Colonic mucosa (tissue), 4 donors: ENCODE results near the gene HMG20A. TPM values are rescaled to one million over a fixed set of nuclear protein-coding genes. Genes with fewer than 3 reads are reported as not detected.

ENCODE experiments used
- DNase-seq: peaks from one replicate; pipeline ENCODE4 v3.0.0-alpha.2; 2020
- H3K27ac ChIP-seq: fragments of 200-600 bp; one replicate; pipeline ENCODE4 v1.8.0; 2021
- H3K27me3 ChIP-seq: fragments of 200-600 bp; one replicate; pipeline ENCODE4 v1.8.0; 2021
- H3K36me3 ChIP-seq: fragments of 200-600 bp; one replicate; pipeline ENCODE4 v1.8.0; 2021
- H3K4me1 ChIP-seq: fragments of 200-600 bp; one replicate; pipeline ENCODE4 v1.8.0; 2021; ENCODE audit warnings: mild to moderate bottlenecking
- H3K4me3 ChIP-seq: fragments of 200-600 bp; one replicate; pipeline ENCODE4 v1.8.0; 2021
- H3K9ac ChIP-seq, 2 donors: one replicate each; pipeline ENCODE4 v1.7.0; 2013; ENCODE audit warnings: control low read depth in 2 of 2, low read depth in 2 of 2, low read length in 2 of 2
- H3K9me3 ChIP-seq: fragments of 200-600 bp; one replicate; pipeline ENCODE4 v1.8.0; 2021
- intact Hi-C: fragments of 100-400 bp; cut with DNase I; formaldehyde crosslinking; loops from one replicate; pipeline ENCODE4 v1.14.1; 2022
- total RNA-seq, 2 donors: library from RNA; stranded (reverse); fragmentation: NEBNext Ultra II Directional in 1 of 2; extraction: Animal tissue kit (Norgen Biotek cat#: 25700) in 1 of 2; gene quantifications; one replicate each; pipeline ENCODE4 v1.2.1, GENCODE V29; 2021
- TF ChIP-seq, protein P1 (sequence below): fragments of 200-600 bp; IDR thresholded peaks from one replicate; pipeline ENCODE4 v1.8.0; 2022; ENCODE audit warnings: antibody characterized with exemption, mild to moderate bottlenecking
- donor health status: healthy.
- donor health status: DM: no; HTN: no; CAD: no.
- donor health status: DM: no; HTN: no; CAD: no.

Gene HMG20A
- total RNA-seq, 2 donors from 2014 or later, result 32.9 to 37.1 TPM

DNA sequence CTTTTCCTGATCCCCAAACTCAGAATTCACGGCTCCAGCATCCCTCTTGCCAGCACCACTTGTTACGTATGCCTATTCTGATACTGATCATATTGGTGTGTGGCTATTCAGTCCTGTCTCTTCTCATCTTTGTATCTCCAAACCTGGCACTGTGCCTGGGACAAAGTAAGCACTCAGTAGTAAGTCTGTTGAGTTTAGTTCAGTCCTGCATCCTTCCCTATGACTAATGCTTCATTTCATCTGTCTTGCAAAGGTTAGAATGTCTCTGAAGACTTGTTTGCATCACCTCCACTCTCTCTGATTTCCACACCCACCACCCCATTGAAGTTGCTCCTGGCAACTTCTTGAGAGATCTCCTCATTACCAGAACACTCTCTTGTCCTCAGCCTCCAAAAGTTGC lies 80.3 kb downstream of the HMG20A start:
- Histone ChIP-seq H3K27me3 (no peaks in the 10 kb centered on the region), H3K4me1 (no peaks in the 10 kb centered on the region), H3K36me3 (no peaks in the 10 kb centered on the region), H3K9ac (no peak overlapping the region), H3K4me3 (no peak overlapping the region), H3K27ac (no peak overlapping the region), H3K9me3 (no peaks in the 10 kb centered on the region)
- TF ChIP-seq, protein P1, sequence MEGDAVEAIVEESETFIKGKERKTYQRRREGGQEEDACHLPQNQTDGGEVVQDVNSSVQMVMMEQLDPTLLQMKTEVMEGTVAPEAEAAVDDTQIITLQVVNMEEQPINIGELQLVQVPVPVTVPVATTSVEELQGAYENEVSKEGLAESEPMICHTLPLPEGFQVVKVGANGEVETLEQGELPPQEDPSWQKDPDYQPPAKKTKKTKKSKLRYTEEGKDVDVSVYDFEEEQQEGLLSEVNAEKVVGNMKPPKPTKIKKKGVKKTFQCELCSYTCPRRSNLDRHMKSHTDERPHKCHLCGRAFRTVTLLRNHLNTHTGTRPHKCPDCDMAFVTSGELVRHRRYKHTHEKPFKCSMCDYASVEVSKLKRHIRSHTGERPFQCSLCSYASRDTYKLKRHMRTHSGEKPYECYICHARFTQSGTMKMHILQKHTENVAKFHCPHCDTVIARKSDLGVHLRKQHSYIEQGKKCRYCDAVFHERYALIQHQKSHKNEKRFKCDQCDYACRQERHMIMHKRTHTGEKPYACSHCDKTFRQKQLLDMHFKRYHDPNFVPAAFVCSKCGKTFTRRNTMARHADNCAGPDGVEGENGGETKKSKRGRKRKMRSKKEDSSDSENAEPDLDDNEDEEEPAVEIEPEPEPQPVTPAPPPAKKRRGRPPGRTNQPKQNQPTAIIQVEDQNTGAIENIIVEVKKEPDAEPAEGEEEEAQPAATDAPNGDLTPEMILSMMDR, result no peak
- DNase-seq, result no peak
- intact Hi-C loops, result no loop called here

DNA sequence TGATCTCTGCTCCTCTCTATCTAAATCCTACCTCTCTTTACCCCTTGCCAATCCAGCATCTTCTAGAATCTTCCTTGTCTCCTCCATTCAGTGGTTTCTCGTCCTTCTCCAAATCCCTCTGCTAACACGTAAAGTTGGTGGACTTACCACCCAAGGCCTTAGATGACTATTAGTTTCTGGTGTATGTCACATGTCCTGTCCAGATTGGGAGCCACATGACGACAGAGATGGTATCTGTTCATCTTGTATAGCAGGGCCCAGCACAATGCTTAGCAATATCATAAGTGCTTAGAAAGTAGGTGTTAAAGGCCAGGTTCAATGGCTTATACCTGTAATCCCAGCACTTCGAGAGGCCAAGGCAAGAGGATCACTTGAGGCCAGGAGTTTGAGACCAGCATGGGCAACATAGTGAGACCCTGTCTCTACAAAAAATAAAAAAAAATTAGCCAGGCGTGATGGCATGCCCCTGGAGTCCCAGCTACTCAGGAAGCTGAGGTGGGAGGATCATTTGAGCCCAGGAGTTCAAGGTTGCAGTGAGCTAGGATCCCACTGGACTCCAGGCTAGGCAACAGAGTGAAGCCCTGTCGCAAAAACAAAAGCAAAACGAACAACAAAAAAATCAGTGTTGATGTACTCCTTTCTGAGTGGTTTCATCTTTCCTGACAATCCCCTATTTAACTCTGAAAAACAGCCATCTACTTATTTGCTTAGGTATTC lies 81.8 kb downstream of the HMG20A start:
- Histone ChIP-seq H3K9me3 (no peaks in the 10 kb centered on the region), H3K36me3 (no peaks in the 10 kb centered on the region), H3K27me3 (no peaks in the 10 kb centered on the region), H3K9ac (no peak overlapping the region), H3K4me1 (peaks cover 9% of the 10 kb centered on the region), H3K4me3 (no peak overlapping the region), H3K27ac (no peak overlapping the region)
- intact Hi-C loops, result no loop called here
- TF ChIP-seq, protein P1, result no peak
- DNase-seq, result no peak

DNA sequence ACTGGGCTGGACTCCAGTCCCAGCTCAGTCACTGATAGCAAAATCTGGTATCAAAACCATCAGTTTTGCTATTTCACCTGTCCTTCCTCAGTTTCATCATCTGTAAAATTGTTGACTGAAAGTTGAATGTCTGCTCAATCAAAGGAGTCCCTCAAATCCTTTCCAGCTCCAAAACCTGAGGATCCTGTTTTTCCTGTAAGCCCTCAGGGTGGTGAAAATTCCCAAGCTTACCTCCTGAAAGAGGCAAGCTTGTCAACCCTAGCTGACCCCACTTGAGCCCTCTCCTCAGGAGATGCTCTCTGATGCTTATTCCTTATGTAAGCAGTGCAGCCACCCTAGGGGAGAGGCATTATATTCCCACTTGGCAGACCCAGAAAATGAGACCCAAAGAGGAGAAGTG lies 82.6 kb downstream of the HMG20A start:
- Histone ChIP-seq H3K9me3 (no peaks in the 10 kb centered on the region), H3K27ac (no peak overlapping the region), H3K9ac (no peak overlapping the region), H3K36me3 (no peaks in the 10 kb centered on the region), H3K27me3 (no peaks in the 10 kb centered on the region), H3K4me3 (no peak overlapping the region), H3K4me1 (peaks cover 15% of the 10 kb centered on the region)
- TF ChIP-seq, protein P1, result no peak
- intact Hi-C loops, result no loop called here
- no peak for DNase-seq

DNA sequence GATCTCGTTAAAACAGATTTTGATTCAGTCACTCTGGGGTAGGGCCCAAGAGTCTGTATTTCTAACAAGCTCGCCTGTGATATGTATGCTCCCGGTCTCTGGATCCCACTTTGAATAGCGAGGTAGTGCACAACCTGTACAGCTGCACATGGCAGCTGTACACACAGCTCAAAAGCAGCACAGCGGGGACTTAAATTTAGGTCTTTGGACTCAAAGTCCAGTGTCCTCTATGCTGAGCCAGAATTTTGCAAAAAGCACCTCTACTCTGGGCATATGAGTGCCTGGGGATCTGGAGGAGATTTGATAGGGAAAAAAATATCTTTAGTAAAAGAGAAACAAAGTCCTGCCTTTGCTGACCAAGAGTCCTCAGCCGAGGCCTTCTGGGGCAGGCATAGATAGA lies 83.1 kb downstream of the HMG20A start:
- TF ChIP-seq, protein P1, result no peak
- H3K27me3 ChIP-seq, result no peaks in the 10 kb centered on the region
- H3K9ac ChIP-seq, result no peak overlapping the region
- no peaks in the 10 kb centered on the region for H3K9me3 ChIP-seq
- no peak overlapping the region for H3K27ac ChIP-seq
- intact Hi-C loops, result no loop called here
- no peak overlapping the region for H3K4me3 ChIP-seq
- no peaks in the 10 kb centered on the region for H3K36me3 ChIP-seq
- DNase-seq, result no peak
- peaks cover 15% of the 10 kb centered on the region for H3K4me1 ChIP-seq

DNA sequence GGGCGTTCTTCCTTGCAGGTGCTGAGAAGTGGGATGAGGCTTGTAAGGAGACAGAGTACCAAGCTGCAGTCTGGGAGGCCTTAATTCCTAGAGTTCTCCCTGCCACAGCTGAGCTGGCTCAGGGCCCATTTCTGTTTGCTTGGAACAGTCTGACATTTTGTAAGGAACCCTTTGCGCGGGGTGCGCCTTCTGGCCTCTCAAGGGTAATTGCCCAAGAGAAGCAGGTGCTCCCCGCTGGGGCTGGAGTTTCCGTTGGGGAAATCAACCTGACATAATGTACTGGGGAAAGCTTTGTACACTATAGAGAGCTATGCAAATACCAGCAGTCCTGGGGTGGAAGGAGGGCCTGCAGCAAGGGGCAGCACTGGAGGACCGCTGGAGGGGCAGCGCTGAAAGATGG lies 83.6 kb downstream of the HMG20A start:
- H3K9ac ChIP-seq, result no peak overlapping the region
- no peaks in the 10 kb centered on the region for H3K9me3 ChIP-seq
- TF ChIP-seq, protein P1, result no peak
- DNase-seq, result peak; percentile 60
- H3K27me3 ChIP-seq, result no peaks in the 10 kb centered on the region
- H3K4me1 ChIP-seq, result peaks cover 15% of the 10 kb centered on the region
- H3K36me3 ChIP-seq, result no peaks in the 10 kb centered on the region
- H3K27ac ChIP-seq, result no peak overlapping the region
- no peak overlapping the region for H3K4me3 ChIP-seq
- intact Hi-C loops, result no loop called here
